Epithelial cell of proximal tubule (primary cell): ENCODE data around the gene ATIC. TPM values are rescaled to one million over a fixed set of nuclear protein-coding genes. Genes with fewer than 3 reads are reported as not detected.
A peak's percentile ranks its signal among the peaks of the same experiment; 100 is the strongest.
"Not testable (repeated sequence)": the region's sequence is repeated elsewhere in the genome, so short reads cannot be mapped to it uniquely, and the experiment has no call there.

Experiments used
- DNase-seq: peaks from one replicate; pipeline ENCODE4 v3.0.0-alpha.2; 2011; ENCODE audit warnings: low read depth
- H3K4me3 ChIP-seq: 2 replicates; pipeline ENCODE4 v1.5.1; 2011; ENCODE audit warnings: low read depth, mild to moderate bottlenecking, low read length
- total RNA-seq: library from RNA; depleted of rRNA; stranded (reverse); fragments of >200 nt; gene quantifications from 2 replicates; pipeline ENCODE4 v1.2.3, GENCODE V29; 2015
- TF ChIP-seq, protein P1 (sequence below): conservative IDR thresholded peaks from 2 replicates; pipeline ENCODE4 v1.5.1; 2012; ENCODE audit warnings: low read depth, mild to moderate bottlenecking, low read length

ATIC gene
- total RNA-seq, 1 donor from 2014 or later = 58.3 TPM

DNA sequence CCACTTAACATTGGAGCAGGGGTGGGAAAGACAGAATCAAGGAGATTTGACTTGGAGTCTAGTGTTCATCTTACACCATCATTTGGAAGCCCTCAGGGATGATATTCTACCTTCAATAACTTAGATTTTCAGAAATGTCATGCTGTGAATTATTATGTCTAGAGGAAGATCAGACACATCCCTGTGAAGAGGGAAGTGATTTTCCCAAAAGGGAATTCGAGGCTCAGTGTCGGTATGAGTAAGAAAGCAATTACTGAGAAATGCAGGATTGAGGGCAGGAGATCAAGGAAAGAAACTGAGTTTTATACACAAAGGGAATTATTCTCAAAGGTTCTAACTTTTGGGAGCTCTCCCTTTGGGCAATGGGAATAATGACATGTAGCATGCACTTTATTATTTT lies 25.6 kb upstream of the ATIC start:
- TF ChIP-seq, protein P1, sequence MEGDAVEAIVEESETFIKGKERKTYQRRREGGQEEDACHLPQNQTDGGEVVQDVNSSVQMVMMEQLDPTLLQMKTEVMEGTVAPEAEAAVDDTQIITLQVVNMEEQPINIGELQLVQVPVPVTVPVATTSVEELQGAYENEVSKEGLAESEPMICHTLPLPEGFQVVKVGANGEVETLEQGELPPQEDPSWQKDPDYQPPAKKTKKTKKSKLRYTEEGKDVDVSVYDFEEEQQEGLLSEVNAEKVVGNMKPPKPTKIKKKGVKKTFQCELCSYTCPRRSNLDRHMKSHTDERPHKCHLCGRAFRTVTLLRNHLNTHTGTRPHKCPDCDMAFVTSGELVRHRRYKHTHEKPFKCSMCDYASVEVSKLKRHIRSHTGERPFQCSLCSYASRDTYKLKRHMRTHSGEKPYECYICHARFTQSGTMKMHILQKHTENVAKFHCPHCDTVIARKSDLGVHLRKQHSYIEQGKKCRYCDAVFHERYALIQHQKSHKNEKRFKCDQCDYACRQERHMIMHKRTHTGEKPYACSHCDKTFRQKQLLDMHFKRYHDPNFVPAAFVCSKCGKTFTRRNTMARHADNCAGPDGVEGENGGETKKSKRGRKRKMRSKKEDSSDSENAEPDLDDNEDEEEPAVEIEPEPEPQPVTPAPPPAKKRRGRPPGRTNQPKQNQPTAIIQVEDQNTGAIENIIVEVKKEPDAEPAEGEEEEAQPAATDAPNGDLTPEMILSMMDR = no peak
- DNase-seq = no peak
- no peak overlapping the region for H3K4me3 ChIP-seq

DNA sequence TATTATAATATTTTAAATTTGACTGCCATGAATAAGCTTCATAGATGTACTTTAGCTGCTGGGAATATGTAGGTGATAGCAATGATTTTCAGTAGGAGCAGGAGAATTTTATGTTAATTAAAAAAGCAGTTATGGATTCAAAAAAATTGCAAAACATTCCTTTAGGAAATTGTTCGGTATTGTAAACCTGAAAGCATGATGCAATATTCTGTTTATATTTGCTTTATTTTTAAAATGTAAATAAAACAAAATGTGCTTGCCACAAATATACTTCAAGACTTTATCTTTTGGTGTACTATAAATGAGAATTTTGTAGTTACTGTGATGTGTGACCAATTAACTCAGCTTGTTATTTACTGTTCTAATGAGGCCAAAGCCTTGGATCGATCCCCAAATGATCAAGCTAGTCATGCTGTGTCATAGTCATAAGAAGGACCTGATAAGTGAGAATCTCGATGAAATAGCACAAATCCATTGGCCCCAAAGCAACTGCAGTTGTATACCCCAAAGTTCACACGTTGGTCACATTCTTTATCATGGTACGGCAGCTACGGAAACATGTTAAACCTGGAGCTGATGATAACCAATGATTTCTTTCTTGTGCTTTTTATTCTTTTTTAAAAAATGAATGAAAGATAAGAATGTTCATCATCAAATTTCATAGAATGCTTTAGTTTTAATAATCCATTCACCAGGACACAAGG lies 23.6 kb upstream of the ATIC start:
- DNase-seq = no peak
- TF ChIP-seq, protein P1 = no peak
- no peak overlapping the region for H3K4me3 ChIP-seq

DNA sequence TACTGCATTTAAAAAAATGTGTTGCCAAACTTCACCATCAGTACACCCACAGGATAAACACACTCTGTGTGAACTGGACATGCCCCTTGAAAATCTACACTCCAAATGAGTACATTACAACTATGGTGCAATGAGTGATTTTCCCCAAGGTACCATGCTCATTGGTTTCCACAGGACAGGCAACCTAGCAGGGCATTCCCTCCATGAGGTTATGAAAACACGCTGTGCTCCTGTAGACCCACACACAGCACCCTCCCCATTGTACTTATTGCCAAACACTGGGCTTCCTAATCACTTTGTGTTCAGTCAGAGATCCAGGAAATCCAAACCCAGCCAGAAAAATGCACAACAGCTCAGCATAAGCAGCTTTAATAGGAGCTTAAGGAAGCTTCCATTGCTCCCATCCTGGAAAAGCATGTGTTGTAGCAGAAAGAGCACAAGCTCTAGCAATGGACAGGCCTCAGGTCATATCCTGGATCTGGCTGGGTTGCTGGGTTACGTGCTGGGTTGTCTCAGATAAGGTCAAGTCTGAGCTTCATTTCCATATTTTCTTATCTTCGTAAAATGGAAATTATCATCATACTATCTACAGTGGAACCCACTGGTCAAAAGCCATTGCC lies 20.8 kb upstream of the ATIC start:
- TF ChIP-seq, protein P1 = no peak
- DNase-seq = no peak
- no peak overlapping the region for H3K4me3 ChIP-seq

DNA sequence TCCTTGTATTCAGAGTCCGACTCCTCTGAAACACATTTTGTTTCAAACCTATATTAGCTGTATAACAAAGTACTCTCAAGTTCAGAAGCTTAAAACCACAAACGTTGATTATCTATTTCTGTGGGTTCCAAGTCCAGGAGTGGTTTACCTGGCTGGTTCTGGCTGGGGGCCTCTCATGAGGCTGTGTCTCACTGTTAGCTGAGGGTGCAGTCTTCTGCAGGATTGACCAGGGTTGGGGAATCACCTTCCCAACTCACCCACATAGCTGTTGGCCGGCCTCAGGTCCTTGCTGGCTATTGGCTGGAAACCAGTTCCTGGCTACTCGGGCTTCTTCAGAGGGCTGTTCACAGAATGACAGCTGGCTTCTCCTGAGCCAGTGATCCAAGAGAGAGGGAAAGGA lies 18.0 kb upstream of the ATIC start:
- no peak for DNase-seq
- TF ChIP-seq, protein P1 = no peak
- H3K4me3 ChIP-seq = no peak overlapping the region

DNA sequence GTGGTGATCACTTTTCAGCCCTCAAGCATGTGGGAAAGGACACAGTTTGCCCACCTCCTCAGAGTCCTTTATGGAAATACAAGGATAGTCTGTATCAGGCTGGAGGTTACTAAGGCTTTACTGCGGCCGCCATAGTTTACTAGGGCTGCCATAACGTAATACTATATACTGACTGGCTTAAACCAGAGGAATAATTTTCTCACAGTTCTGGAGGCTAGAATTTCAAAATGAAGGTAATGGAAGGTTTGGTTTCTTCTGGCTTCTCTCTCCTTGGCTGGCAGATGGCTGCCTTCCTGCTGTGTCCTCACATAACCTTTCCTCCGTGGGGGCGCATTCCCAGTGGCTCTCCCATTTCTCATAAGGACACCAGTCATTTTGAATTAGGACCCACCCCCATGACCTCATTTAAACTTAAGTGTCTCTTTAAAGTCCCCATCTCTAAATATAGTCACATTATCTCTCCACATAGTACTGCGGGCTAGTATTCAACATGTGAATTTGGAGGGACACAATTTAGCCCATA lies 12.5 kb upstream of the ATIC start:
- no peak for DNase-seq
- TF ChIP-seq, protein P1 = no peak
- no peak overlapping the region for H3K4me3 ChIP-seq

DNA sequence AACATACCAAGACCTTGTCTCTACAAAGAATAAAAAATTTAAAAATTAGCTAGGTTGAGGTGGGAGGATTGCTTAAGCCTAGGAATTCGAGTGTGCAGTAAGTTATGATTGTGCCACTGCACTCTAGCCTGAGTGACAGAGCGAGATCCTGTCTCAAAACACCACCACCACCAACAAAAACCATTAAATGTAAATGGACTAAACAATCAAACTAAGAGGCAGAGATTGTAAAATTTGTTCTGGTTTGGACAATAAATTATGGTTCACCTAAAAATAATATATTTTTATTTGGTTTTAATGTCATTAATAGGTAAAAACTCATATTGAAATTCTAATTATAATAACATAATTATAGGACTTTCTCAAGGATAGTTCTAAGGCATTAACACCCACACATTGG lies 9.9 kb upstream of the ATIC start:
- TF ChIP-seq, protein P1 = no peak
- H3K4me3 ChIP-seq = no peak overlapping the region
- no peak for DNase-seq

DNA sequence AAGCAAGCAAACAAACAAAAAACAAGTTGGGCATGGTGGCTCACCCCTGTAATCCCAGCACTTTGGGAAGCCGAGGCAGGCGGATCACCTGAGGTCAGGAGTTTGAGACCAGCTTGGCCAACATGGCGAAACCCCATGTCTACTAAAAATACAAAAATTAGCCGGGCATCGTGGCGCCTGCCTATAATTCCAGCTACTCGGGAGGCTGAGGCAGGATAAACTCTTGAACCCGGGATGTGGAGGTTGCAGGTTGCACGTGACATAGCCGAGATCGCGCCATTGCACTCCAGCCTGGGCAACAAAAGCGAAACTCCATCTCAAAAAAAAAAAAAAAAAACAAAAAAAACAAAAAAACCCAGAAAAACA lies 617 bp upstream of the ATIC start:
- not testable (repeated sequence) for DNase-seq
- H3K4me3 ChIP-seq = peak overlapping the region; percentile 83
